ENCODE measurements around the gene NLGN1.

Gene NLGN1

DNA sequence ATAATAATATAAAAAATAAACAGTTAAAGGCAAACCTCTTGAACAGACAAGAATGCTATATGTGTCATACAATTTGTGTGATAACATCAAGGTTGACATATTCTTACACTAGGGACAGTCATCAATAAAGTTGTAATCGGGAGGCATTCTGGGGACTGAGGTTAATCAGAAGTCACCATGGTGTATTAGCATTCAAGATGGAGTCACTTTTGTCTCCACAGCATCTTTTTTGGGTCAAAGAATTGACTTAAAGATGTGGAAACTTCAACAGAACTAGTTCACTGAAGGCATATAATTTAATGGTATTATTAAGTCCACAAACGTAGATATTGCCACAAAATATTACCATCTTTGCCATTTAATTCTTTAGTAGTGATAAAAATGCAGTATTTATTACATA lies 836.0 kb downstream of the NLGN1 start:
- DNase-seq, result no peak

DNA sequence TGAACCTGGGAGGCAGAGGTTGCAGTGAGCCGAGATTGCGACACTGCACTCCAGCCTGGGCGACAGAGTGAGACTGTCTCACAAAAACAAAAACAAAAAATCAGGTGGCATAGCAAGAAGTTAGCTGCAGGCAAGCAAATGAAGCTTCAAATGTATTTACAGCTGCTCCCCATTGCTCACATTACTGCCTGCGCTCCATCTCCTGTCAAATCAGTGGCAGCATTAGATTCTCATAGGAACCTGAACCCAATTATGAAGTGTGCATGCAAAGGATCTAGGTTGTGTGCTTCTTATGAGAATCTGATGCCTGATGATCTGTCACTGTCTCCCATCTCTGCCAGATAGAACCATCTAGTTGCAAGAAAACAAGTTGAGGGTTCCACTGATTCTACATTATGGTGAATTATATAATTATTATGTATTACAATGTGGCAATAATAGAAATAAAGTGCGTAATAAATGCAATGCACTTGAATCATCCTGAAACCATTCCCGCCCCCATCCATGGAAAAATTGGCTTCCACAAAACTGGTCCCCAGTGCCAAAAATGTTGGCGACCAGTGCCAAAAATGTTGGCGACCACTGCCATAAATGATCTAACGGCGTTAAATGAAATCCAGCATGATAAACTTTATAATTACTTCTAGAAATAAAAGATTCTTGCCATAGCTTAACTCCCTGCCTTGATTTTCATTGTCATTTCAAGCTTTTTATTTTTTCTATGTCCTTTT lies 844.9 kb downstream of the NLGN1 start:
- DNase-seq, result no peak

DNA sequence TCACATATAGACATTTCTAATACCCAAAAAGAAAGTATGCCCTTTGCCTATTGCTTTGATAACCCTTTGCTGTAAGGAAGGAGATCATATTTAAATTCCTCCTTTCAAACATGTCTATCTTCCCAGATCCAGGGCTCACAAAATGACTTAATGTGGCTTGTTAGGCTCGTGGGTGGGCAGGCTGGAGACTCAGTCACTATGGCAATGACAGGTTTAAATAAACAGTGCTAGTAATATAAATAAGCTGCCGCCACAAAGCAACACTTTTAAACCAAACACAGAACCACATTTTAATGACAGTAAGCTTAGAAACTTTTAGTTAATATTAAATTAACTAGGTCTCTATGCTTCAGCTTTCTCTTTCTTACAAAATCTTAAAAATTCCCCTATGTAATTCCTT lies 845.6 kb downstream of the NLGN1 start:
- no peak for DNase-seq

DNA sequence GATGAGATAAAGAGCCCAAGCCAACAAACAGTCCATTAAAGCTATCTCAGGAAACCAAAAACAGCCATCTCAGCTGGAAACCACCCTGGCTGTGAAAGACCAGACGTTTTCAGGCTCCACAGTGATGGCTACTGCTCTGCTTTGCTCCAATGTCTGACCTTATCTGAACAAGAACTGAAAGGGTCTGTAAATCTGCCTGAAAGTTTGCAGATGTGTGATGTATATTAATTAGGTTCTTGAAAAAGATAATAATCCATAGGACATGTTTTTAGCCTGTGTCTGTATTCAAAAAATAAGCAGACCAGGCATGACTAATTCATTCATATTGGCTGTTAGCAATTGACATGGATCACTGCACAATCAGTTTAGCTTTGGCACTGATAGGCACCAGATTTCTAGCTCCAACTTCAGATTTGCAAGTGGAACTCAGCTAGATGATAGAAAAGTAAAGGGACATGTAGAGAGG lies 850.2 kb downstream of the NLGN1 start:
- no peak for DNase-seq

DNA sequence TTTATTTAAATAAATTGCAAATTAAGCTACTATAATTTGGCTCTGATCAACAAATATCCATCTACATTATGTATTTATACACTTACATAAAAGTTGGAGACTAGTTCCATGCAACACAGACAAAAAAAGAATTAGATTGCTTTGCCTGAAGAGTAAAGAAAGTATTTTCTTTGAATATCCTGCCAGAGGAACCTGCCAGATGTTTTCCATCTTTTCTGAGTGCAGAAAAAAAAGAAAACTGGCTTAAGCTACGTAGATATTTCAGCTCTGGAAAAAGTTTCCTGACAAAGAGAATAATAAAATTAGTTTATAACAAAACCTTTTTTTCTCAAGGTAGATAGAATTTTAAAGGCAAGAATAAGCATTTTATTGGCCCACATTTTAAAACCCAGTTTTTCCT lies 854.1 kb downstream of the NLGN1 start:
- DNase-seq, result no peak

DNA sequence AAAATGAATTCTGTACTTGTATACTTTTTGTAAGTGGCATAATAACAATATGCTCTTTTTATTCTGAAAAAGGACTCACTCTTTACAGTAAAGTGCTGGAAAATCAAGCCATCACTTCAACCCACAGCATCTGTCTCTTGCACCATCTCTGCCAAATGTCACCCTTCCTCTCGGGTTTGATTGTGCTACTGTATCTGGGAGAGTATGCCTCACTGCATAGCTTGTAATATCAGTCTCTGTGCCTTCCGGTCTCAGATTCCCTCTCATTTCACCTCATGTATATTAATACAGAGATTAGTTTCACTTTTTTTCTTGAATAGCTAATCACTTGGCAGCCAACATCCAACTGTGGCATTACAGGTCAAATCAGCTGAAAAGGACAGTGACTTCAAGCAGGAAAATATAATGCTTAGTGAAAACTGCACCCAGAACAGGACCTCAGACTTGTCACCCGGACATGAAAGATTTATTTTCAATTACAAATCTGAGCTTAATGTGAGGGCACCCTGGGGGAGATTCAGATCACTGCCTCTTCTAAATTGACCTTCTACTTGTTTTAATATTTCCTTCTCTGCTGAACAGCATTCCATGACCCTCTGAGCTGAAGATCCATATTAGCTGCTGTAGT lies 855.8 kb downstream of the NLGN1 start:
- DNase-seq, result no peak

DNA sequence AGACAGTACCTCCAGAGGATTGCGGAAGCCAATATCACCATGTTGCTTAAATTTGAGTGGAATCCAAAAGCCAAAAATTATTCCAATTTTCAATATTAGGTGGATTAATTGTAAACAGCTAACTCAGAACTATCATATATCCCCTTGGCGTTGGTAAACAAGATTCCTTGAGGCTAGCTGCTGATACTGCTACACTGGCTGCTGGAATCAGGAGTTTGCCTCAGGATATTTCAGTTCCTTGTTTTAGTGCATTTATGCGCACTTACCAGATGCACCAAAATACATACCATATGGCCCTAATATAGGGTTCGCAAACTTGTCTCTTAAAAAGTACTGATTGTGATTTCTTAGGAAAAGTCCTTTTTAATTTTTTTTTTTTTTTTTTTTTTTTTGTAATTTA lies 856.4 kb downstream of the NLGN1 start:
- no peak for DNase-seq

DNA sequence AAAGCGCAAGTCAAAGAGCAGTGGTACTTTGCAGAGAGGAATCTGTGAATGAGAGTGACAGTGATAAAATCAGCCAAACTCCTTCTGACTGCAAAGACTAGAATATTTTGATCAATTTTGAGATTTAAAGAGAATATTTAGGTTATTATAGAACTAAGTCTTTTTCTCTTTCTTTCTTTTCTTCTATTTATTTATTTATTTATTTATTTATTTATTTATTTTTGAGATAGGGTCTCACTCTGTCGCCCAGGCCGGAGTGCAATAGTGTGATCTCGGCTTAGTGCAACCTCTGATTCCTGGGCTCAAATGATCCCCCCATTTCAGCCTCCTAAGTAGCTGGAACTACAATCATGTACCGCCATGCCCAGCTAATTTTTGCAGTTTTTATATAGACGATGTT lies 857.9 kb downstream of the NLGN1 start:
- no peak for DNase-seq

DNA sequence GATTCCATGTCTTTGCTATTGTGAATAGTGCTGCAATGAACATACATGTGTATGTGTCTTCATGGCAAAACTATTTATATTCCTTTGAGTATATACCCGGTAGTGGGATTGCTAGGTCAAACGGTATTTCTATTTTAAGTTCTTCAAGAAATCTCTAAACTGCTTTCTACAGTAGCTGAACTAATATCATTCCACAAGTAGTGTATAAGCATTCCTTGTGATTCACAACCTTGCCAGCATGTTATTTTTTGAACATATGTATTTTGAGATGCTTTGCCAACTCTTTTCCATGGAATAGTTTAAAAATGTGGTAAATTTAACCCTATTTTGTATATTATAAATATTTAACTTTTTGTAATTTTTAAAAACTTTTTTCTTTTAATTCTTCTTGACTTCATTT lies 868.9 kb downstream of the NLGN1 start:
- DNase-seq, result no peak

DNA sequence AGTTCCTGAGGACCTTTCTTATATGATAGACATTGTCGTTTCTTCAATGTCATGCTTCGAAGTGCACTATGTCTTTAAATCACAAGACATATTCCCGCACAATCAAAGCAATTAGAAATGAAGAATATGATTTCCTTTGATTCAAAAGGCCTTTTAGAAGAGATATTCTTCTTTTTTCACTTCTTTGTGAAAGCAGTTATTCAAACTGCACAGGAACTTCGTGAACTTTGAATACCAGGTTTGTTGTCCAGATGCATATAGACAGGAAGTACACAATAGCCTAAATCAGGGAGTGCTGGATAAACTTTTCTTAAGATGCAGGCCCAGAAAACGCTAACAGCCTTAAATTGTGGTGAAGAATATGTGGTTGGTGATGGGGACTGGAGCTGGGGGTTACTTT lies 870.5 kb downstream of the NLGN1 start:
- no peak for DNase-seq

DNA sequence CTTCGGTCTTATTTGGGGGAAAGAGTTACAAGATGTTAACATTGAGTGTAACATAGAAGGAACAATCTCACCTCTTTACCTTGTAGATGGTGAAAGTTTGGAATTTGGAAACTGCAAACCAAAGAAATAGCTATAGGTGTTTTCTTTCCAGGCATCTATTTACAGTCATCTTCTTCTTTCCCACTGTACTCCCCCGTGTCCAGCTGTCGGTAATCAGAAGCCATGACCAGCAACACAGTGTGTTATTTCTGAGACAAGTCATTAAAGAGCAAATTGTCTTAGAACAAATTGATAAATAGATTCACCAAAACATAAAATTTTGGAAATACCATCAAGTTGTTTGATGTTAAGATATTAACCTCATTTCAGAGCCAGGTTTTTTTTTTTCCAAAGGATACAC lies 871.0 kb downstream of the NLGN1 start:
- DNase-seq, result no peak

DNA sequence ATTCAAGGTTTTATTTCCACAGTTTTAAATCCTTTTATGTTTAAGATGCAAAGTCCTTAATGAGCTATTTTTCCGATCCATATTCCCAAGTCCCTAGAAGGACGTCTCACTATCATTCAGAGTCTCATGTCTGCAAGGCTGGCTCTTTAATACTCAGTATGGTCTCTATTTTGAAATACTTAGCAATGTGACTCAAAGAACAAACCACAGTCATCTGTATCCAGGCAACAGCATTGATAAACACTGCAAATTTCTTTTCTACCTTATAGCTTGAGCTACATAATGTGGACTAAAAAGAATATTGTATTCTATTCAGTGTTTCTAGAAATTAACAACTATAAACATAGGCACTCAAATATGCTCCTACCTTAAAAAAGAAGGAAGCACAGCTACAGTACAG lies 873.3 kb downstream of the NLGN1 start:
- no peak for DNase-seq

DNA sequence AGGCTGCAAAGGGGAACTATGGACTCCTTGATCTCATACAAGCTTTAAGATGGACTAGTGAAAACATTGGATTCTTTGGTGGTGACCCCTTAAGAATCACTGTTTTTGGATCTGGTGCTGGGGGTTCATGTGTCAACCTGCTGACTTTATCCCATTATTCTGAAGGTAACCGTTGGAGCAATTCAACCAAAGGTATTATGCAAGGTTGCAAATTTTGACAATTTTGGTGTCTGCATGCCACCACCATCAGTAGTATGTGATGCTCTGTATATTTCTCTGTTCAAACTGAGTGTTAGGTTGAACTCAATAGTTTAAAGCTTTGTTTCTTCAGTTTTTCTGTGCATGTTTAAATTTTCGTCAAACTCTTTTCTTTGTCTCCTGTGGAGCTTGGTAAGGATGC lies 877.8 kb downstream of the NLGN1 start:
- DNase-seq, result no peak

DNA sequence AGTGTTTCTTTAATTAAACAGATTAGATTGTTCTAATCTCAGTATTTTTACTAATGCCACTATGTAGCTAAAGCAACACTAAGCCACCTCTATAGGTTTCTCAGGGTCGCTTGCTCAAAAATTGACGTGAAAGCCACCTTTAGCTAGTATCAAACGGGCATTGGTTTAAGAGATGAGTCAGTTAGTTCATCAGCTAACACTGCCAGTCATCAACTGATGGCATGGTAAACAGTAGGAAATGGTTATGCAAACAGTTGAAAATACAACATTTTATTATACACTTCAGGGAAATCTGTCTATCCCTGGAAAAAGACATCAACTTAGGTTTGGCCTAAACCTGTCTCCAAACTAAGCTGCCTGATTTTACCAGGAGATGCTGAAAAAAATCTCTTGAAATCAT lies 879.3 kb downstream of the NLGN1 start:
- no peak for DNase-seq

DNA sequence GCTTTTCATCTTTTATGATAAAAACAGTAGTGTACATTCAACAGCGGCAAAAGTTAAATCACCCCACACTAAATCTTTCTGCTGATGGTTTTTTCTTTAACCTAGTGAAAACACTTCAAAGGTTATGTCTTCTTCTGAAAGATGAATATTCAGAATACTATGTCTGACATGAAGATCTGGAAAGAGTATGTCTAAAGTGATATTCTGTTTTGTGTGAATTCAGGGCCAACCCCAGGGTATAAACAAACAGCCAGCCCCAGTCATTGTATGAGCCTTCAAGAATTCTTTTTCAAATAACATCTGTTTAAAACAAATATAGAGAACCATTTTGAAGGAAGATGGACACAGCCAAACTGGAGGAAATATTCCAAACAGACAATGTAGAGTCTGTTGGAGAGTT lies 880.5 kb downstream of the NLGN1 start:
- DNase-seq, result no peak

DNA sequence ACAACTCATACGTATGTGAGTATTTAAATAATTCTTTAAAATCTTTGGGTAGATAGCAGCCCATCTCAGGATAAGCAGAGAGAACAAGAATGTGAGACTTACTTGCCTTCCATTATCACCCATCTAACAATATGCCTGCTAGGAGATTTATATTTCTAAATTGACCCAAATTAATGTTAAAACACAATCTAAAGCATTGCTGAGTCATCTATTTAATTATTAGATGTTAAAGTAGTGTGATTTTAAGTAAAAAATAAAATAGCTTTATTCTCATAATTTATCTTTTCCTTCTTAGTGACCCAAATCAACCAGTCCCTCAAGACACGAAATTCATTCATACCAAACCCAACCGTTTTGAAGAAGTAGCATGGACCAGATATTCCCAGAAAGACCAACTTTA lies 882.6 kb downstream of the NLGN1 start:
- no peak for DNase-seq

DNA sequence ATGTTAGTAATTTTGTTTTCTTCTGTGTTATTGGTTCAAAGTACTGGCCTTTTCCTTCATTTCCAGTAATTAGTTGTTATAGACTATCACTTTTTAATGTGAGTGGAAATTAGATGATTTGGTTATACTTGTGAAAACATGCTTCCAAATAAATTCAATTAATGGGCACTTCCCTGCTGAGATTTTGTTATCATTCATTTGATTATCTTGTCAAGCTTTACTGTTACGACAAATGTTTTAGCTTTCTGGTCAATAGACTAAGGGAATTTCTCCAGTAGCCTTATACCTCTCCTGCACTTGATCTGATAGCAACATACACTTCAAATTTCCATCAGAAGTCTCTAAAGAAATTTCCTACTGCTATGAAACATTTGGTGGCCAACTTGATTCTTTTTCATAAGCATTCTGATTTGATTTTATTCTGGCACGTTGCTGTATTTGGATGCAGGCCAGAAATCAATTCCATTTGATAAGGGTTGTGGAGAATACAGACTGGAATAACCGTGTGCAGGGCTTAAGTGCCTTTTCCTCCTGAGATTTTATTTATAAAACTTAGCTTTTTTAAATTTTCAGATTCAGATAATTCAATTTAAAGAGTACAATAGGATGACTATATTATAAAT lies 887.8 kb downstream of the NLGN1 start:
- no peak for DNase-seq

DNA sequence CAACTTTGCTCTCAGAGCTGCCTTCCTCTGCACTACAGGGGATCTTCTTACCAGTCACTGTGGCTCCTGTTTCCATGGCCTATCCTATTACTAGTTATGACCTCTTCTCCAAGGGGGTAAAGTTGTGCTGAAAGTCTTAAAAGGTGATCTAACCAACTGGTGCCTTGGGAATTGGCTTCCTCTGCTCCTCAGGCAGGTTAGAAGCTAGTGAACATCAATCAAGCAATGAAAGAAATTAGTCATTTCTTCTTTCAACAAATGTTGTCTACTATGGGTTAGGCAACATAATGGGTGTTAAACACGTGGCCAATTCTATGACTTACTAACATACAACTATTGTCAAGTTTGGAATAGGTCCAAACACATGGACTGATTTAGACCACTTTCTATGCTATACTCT lies 890.2 kb downstream of the NLGN1 start:
- no peak for DNase-seq

DNA sequence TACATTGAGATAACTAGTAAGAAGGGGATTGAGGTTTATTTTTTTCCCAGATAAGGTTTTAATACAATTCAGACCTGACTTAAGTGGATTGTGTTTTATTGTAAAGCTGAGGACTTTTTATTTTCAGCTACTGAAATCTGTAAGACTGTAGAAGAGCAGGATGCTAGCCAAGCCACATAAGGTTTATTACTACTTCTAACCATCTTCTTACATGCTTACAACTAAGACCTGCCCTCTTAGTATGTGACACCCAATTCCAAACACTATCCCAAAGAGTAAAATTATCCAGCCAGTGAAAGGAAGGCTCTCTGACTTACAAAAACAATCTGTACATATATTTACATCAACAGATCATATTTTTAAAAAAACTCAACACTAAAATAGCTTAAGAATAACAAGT lies 897.1 kb downstream of the NLGN1 start:
- DNase-seq, result no peak

DNA sequence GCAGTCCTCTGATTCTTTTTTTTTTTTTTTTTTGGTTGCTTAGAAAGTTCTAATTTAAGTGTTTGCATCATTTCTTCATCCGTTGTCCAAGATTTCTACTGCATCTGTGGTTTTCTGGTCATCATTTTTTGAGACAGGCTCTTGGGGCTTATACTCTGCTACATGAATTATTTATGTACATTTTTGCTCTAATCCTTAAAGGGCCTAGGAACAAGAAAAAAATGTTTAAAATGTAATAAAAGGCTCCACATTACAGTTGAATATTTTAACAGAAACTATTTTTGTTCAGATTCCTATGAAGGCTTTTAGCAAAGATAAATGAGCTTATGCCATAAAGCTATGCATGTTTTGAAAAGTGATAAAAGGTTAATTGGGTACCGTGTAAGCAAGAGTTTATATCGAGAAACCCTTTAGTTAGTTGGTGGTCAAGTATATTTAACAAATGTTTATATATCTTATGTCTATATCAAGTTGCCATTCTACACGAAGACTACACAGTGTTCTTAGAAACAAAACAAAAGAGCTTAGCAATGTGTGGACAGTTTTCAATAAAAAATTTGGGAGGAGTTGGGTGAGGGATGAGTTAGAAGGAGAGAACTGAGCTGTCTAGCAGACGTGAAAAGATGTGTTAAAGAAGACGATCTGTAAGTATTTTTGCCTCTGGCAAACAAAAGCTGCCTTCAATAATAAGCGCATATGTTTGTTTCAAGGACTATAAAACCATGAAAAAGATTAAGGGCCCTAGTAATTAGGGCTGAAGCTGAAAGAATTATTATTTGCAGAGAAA lies 898.0 kb downstream of the NLGN1 start:
- DNase-seq, result no peak

DNA sequence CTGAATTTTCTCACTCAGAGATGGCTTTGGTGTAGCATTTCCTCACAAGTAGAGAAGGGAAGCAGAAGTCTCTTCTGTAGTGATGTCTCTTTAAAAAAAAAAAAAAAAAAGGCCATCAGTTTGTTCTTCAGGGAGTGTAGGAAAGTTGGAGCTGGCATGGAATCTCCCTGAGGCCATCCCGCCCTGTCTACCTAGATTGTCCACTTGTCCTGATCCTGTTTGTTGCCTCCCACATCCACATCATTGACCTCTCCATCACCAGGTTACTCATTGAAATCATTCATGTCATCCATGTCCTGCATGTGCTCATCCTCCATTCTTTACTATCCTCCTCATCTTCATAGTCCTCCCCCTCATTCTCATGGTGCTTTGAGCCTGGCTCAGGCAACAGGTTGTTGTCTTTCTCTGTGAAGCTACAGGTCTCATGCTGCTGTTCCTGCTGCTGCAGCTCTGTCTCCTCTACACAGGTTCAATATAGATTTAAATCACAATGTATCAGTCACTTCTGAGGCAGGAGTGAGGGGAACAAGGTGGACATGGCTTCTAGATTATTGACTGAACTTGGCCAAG lies 905.3 kb downstream of the NLGN1 start:
- DNase-seq, result no peak

DNA sequence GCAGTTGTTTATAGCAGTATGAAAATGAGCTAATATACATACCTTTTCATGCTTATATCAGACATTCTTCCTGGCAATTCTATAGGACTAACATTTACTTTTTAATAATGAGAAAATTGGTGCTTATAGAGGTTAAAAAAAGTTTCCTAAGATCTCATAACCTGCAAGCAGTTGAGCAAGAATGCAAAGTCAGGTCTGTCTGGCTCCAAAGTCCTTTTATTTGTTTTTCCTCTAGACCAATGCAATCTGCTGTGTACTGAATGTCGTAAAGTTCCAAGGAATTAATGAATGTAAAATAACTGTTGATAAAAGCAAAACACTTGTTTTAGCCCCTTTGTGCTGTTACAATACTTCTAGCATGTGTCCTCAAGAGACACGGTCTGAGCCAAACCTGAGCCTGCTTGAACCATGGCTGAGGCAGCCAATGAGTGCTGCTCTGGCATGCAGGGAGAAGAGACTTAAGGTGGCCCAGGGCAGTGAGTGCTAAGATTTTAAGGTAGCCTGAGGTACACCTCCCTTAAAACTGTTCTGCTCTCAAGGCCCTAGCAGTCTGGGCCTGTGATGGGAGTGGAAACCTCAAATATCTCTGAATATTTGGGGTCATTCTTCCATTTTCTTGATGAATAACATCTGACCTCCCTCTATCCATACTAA lies 906.5 kb downstream of the NLGN1 start:
- DNase-seq, result peak in 1 of 2 experiments; percentile 14

DNA sequence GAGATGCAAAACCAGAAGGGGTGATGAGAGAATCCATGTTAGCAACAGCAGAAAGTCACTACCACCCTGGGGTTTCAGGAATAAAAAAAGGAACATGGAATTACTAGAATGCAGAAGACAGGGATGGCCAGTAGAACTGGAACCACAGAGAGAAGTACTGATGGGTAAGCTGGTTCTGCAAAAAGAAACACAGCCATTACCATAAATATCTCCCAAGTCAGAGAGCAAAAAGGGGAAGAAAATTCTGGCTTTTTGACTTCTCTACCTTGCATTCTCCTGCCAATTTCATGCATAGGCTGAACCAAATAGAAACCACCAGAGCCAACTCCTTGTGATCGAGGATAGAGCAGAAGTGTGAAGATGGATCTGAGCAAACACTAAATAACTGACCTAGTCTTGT lies 911.2 kb downstream of the NLGN1 start:
- DNase-seq, result no peak

All from NCI-H526 (cell line).